ENCODE data around the gene CREB3L4. TPM values are rescaled to one million over a fixed set of nuclear protein-coding genes. Genes with fewer than 3 reads are reported as not detected.
A peak's percentile ranks its signal among the peaks of the same experiment; 100 is the strongest.

The CREB3L4 gene
- total and polyA plus RNA-seq, 11 donors, result 2.5 to 7.2 (median 4.7) TPM

GRCh38 chr1:153921803-153922075 is 46.0 kb upstream of the CREB3L4 start:
- DNase-seq, result no peak

GRCh38 chr1:153922076-153922971 is 45.4 kb upstream of the CREB3L4 start:
- 0 to 1% (median 1%) methylated on average over 53 to 82 of the region's 86 CpGs for WGBS, 4 donors
- TF ChIP-seq POLR2A (IDR thresholded peaks at IDR 0.05) (no peak), CTCF (IDR thresholded peaks at IDR 0.05) (peak in 2 of 12 donors; percentile 24 to 30)
- DNase-seq, result peak in 3 of 5 donors; percentile 53 to 68 (median 65)
- Histone ChIP-seq H3K27me3 (no peaks in the 10 kb centered on the region), H3K9me3 (no peaks in the 10 kb centered on the region), H3K4me1 (peaks cover 2 to 52% (median 36%) of the 10 kb centered on the region in 12 donors), H3K27ac (peak overlapping the region; percentile 76 to 97 (median 90)), H3K36me3 (peaks cover 0 to 15% (median 3%) of the 10 kb centered on the region in 9 donors), H3K4me3 (peak overlapping the region; percentile 53 to 89 (median 78))
- intact Hi-C loops (cut with DNase I), result loop anchor here in 8 of 10 donors (1.0 to 10.0 kb wide), 9 partner anchors 22 to 248 kb away; partner anchors contain the start of genes DENND4B (in 2 of the 8), CRTC2 (in 1 of the 8), ILF2 (in 1 of the 8) and JTB (in 1 of the 8)
- peak in 2 of 4 donors; percentile 35 to 46 for ATAC-seq

More at GRCh38 chr1:153921803-153922075, 46.0 kb upstream of the CREB3L4 start:
- H3K27me3 ChIP-seq, result no peaks in the 10 kb centered on the region
- intact Hi-C loops (cut with DNase I), result loop anchor here in 8 of 10 donors (1.0 to 10.0 kb wide), 9 partner anchors 23 to 247 kb away; partner anchors contain the start of genes DENND4B (in 2 of the 8), CRTC2 (in 1 of the 8), ILF2 (in 1 of the 8) and JTB (in 1 of the 8)
- peaks cover 2 to 52% (median 36%) of the 10 kb centered on the region in 12 donors for H3K4me1 ChIP-seq
- H3K4me3 ChIP-seq, result peak overlapping the region; percentile 53 to 89 (median 78)
- no peaks in the 10 kb centered on the region for H3K9me3 ChIP-seq
- WGBS, 4 donors, result 3 to 5% (median 4%) methylated on average over 10 of the region's 10 CpGs
- peak overlapping the region in 11 of 12 donors; percentile 86 to 97 (median 91) for H3K27ac ChIP-seq
- no peak for ATAC-seq
- H3K36me3 ChIP-seq, result peaks cover 0 to 17% (median 3%) of the 10 kb centered on the region in 9 donors
- no peak for TF ChIP-seq POLR2A (IDR thresholded peaks at IDR 0.05)
- no peak for TF ChIP-seq CTCF (IDR thresholded peaks at IDR 0.05)

GRCh38 chr1:153922972-153923925 is 44.5 kb upstream of the CREB3L4 start, which contains the start of gene GATAD2B:
Gene GATAD2B (minus strand): TSS chr1:153922972. CDS start chr1:153828347, 94,625 bp downstream.
- no peaks in the 10 kb centered on the region for H3K9me3 ChIP-seq
- 0 to 1% (median 0%) methylated on average over 44 to 53 of the region's 53 CpGs for WGBS, 4 donors
- intact Hi-C loops (cut with DNase I), result loop anchor here in 8 of 10 donors (1.0 to 10.0 kb wide), 11 partner anchors 22 to 248 kb away; partner anchors contain the start of genes DENND4B (in 2 of the 8), CRTC2 (in 1 of the 8), ILF2 (in 1 of the 8) and JTB (in 1 of the 8)
- DNase-seq (peak; percentile 100), ATAC-seq (peak; percentile 98)
- H3K27me3 ChIP-seq, result no peaks in the 10 kb centered on the region
- H3K4me1 ChIP-seq, result peaks cover 2 to 45% (median 36%) of the 10 kb centered on the region in 12 donors
- peaks cover 0 to 6% (median 0%) of the 10 kb centered on the region in 9 donors for H3K36me3 ChIP-seq
- peak within 1 kb of the TSS; percentile 53 to 89 (median 78) for H3K4me3 ChIP-seq
- TF ChIP-seq POLR2A (IDR thresholded peaks at IDR 0.05) (peak in 1 of 2 donors; percentile 43), CTCF (IDR thresholded peaks at IDR 0.05) (no peak)
- H3K27ac ChIP-seq, result peak within 1 kb of the TSS; percentile 76 to 97 (median 90)
